ENCODE data around the gene ME2. TPM values are rescaled to one million over a fixed set of nuclear protein-coding genes. Genes with fewer than 3 reads are reported as not detected.

ME2 gene
- total RNA-seq, 1 experiment from 2014 or later: 45.6 TPM

- intact Hi-C loops (cut with micrococcal nuclease; ENCODE audit: unreplicated experiment): loop anchor here (2.0 kb wide), 1 partner anchor 14 kb away; no protein-coding TSS in a partner anchor
- Mint-ChIP-seq H3K27ac (ENCODE audit: unreplicated experiment) (no peak overlapping the region), H3K27me3 (ENCODE audit: unreplicated experiment) (no peaks in the 10 kb centered on the region), H3K36me3 (ENCODE audit: insufficient read depth, unreplicated experiment) (no peaks in the 10 kb centered on the region), H3K9me3 (ENCODE audit: low read depth, unreplicated experiment) (no peaks in the 10 kb centered on the region), H3K4me3 (ENCODE audit: low read depth, unreplicated experiment) (no peak overlapping the region), H3K4me1 (ENCODE audit: low read depth, unreplicated experiment) (peaks cover 16% of the 10 kb centered on the region)
- CTCF ChIA-PET: no interaction called here
- DNase-seq: no peak
- TF ChIP-seq CTCF (IDR thresholded peaks at IDR 0.05; ENCODE audit: unreplicated experiment): no peak
- no TSS peak for BruUV-seq (replicated peaks)
These were observed 9.8 kb upstream of the ME2 start for GRCh38 chr18:50869150-50869549.

GRCh38 chr18:50870138-50870845 is 8.6 kb upstream of the ME2 start:
- CTCF ChIA-PET: interaction anchor here (0.6 to 1.2 kb wide), 4 partner anchors 9 to 41 kb away, joined by 3 to 5 read pairs (median 4); partner anchors contain the start of gene ME2
- Mint-ChIP-seq H3K4me3 (ENCODE audit: low read depth, unreplicated experiment) (no peak overlapping the region), H3K27ac (ENCODE audit: unreplicated experiment) (peak overlapping the region; percentile 43), H3K27me3 (ENCODE audit: unreplicated experiment) (no peaks in the 10 kb centered on the region), H3K36me3 (ENCODE audit: insufficient read depth, unreplicated experiment) (no peaks in the 10 kb centered on the region), H3K9me3 (ENCODE audit: low read depth, unreplicated experiment) (no peaks in the 10 kb centered on the region), H3K4me1 (ENCODE audit: low read depth, unreplicated experiment) (peaks cover 16% of the 10 kb centered on the region)
- intact Hi-C loops (cut with micrococcal nuclease; ENCODE audit: unreplicated experiment): loop anchor here (1.0 kb wide), 1 partner anchor 34 kb away; no protein-coding TSS in a partner anchor
- DNase-seq: peak; percentile 61
- no peak for TF ChIP-seq CTCF (IDR thresholded peaks at IDR 0.05; ENCODE audit: unreplicated experiment)
- BruUV-seq (replicated peaks): no TSS peak

- no peak overlapping the region for H3K27ac Mint-ChIP-seq (ENCODE audit: unreplicated experiment)
- CTCF ChIA-PET: no interaction called here
These were observed 7.1 kb upstream of the ME2 start for GRCh38 chr18:50871846-50872245.

GRCh38 chr18:50875966-50876536 is 2.9 kb upstream of the ME2 start:
- Mint-ChIP-seq H3K27ac (ENCODE audit: unreplicated experiment) (no peak overlapping the region), H3K27me3 (ENCODE audit: unreplicated experiment) (no peaks in the 10 kb centered on the region), H3K4me1 (ENCODE audit: low read depth, unreplicated experiment) (peaks cover 10% of the 10 kb centered on the region), H3K9me3 (ENCODE audit: low read depth, unreplicated experiment) (no peaks in the 10 kb centered on the region), H3K4me3 (ENCODE audit: low read depth, unreplicated experiment) (no peak overlapping the region), H3K36me3 (ENCODE audit: insufficient read depth, unreplicated experiment) (peaks cover 26% of the 10 kb centered on the region)
- CTCF ChIA-PET: no interaction called here
- no peak for DNase-seq
- TF ChIP-seq CTCF (IDR thresholded peaks at IDR 0.05; ENCODE audit: unreplicated experiment): no peak
- intact Hi-C loops (cut with micrococcal nuclease; ENCODE audit: unreplicated experiment): loop anchor here (5.0 kb wide), 2 partner anchors 96 to 156 kb away; partner anchors contain the start of gene SMAD4
- BruUV-seq (replicated peaks): no TSS peak

More at GRCh38 chr18:50871846-50872245, 7.1 kb upstream of the ME2 start:
- Mint-ChIP-seq H3K4me1 (ENCODE audit: low read depth, unreplicated experiment) (peaks cover 16% of the 10 kb centered on the region), H3K36me3 (ENCODE audit: insufficient read depth, unreplicated experiment) (no peaks in the 10 kb centered on the region), H3K4me3 (ENCODE audit: low read depth, unreplicated experiment) (no peak overlapping the region), H3K27me3 (ENCODE audit: unreplicated experiment) (no peaks in the 10 kb centered on the region), H3K9me3 (ENCODE audit: low read depth, unreplicated experiment) (no peaks in the 10 kb centered on the region)
- no peak for DNase-seq
- no peak for TF ChIP-seq CTCF (IDR thresholded peaks at IDR 0.05; ENCODE audit: unreplicated experiment)
- BruUV-seq (replicated peaks): no TSS peak
- intact Hi-C loops (cut with micrococcal nuclease; ENCODE audit: unreplicated experiment): no loop called here
